GM21526 (cell line): ENCODE data around the gene DHX30.
A peak's percentile ranks its signal among the peaks of the same experiment; 100 is the strongest.
"Not testable (repeated sequence)": the region's sequence is repeated elsewhere in the genome, so short reads cannot be mapped to it uniquely, and the experiment has no call there.

ENCODE experiments used
- ATAC-seq: cut with Tn5 transposase; IDR thresholded peaks from one replicate; pipeline ENCODE4 v1.9.1; 2021; ENCODE audit warnings: moderate library complexity; ENCODE audit not compliant: unreplicated experiment, low FRiP score

The DHX30 gene, protein sequence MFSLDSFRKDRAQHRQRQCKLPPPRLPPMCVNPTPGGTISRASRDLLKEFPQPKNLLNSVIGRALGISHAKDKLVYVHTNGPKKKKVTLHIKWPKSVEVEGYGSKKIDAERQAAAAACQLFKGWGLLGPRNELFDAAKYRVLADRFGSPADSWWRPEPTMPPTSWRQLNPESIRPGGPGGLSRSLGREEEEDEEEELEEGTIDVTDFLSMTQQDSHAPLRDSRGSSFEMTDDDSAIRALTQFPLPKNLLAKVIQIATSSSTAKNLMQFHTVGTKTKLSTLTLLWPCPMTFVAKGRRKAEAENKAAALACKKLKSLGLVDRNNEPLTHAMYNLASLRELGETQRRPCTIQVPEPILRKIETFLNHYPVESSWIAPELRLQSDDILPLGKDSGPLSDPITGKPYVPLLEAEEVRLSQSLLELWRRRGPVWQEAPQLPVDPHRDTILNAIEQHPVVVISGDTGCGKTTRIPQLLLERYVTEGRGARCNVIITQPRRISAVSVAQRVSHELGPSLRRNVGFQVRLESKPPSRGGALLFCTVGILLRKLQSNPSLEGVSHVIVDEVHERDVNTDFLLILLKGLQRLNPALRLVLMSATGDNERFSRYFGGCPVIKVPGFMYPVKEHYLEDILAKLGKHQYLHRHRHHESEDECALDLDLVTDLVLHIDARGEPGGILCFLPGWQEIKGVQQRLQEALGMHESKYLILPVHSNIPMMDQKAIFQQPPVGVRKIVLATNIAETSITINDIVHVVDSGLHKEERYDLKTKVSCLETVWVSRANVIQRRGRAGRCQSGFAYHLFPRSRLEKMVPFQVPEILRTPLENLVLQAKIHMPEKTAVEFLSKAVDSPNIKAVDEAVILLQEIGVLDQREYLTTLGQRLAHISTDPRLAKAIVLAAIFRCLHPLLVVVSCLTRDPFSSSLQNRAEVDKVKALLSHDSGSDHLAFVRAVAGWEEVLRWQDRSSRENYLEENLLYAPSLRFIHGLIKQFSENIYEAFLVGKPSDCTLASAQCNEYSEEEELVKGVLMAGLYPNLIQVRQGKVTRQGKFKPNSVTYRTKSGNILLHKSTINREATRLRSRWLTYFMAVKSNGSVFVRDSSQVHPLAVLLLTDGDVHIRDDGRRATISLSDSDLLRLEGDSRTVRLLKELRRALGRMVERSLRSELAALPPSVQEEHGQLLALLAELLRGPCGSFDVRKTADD

DNA sequence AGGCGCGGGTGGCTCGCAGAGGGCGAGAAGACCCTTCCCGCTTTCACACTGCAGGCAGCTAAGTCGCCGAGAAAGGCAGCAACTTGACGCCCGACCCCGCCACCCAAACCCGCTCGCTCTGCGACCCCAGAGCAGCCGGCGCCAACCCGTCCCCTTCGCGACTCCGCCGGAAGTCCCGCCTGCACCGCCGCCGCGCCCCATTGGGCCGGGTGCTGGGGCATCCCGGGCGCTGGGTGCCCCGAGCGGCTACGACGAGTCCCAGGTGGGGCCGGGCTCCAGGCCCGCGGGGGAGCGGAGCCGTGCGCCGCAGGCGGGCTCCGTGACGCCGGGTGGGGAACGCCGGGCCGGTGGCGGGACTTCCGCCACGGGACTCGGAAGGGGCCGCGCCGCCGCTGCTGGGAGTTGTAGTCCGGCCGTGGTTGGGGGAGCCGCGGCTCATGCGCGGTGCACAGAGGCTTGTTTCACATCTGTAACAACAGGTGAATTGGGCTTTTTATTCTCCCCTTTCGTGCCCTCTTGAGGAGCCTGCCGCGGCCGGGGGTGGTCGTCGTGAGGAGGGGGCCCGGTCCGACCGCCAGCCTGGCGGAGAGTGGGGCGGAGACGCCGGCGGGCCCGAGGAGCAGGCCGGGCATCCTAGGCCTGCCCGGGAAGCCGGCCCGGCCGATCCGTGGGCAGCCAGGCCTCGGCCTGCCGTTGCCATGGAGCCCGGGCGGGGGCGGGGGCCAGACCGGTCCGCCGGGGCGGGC is at the start of gene DHX30:
Gene DHX30 (plus strand): TSS at position 405 of the 746 bp plus-strand sequence. CDS start 7,546 bp downstream, outside the sequence.
- ATAC-seq, result peak; percentile 83

DNA sequence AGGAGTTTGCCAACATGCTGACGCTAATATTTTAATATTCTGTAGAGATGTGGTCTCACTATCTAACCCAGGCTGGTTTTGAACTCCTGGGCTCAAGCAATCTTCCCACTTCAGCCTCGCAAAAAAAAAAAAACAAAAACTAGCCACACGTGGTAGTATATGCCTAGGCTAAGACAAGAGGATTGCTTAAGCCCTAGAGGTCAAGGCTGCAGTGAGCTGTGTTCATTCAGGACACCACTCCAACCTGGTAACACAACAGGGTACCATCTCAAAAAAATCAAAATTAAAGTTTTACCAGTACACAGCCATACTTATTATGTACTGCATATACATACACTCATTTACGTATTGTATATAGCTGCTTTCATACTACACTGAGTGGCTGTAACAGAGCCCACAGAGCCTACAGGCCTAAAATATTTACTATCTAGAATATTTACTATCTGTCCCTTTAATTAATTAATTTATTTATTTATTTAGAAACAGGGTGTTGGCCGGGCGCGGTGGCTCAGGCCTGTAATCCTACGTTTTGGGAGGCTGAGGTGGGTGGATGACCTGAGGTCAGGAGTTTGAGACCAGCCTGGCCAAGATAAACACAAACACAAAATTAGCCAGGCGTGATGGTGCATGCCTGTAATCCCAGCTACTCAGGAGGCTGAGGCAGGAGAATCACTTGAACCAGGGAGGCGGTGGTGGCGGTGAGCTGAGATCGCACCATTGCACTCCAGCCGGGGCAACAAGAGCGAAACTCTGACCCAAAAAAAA is 44.5 kb upstream of the DHX30 start:
- no peak for ATAC-seq

DNA sequence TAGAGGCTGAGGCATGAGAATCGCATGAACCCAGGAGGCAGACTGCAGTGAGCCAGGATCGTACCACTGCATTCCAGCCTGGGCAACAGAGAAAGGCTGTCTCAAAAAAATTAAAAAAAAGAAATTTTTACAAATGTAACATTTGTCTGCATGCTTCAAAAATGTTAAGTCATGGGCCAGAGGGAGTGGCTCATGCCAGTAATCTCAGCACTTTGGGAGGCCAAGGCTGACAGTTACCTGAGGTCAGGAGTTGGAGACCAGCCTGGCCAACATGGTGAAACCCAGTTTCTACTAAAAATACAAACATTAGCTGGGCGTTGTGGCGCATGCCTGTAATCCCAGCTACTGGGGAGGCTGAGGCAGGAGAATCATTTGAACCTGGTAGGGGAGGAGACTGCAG is 42.7 kb upstream of the DHX30 start:
- not testable (repeated sequence) for ATAC-seq

DNA sequence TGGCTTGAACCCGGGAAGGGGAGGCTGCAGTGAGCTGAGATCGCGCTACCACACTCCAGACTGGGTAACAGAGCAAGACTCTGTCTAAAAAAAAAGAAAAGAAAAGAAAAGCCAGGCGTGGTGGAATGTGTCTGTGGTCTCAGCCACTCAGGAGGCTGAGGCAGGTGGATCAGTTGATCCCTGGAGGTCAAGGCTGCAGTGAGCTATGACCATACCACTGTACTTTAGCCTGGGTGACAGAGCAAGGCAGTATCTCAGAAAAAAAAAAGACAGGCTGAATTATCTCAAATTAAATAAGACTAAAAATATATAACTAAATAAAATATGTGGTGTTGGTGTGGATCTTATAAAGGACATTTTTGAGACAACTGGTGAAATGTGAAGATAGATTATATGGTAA is 41.9 kb upstream of the DHX30 start:
- ATAC-seq, result no peak

DNA sequence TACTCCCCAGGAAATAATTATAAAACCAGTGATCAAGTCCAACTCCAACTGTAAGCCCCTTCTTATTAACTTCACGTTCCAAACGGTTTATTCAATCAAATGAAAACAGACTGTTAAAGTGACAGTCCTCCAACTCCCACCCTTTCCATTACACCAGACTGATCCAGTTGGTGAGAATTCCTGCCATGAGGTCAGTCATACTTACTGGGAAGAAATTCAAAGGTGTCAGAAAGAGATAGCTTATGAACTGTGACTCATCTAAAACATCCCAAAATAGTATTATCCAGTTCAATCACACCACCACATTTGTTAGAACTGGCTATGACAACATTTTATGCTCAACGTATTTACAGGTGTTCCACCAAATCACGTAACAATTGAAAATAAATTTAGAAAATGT is 40.7 kb upstream of the DHX30 start:
- ATAC-seq, result no peak

DNA sequence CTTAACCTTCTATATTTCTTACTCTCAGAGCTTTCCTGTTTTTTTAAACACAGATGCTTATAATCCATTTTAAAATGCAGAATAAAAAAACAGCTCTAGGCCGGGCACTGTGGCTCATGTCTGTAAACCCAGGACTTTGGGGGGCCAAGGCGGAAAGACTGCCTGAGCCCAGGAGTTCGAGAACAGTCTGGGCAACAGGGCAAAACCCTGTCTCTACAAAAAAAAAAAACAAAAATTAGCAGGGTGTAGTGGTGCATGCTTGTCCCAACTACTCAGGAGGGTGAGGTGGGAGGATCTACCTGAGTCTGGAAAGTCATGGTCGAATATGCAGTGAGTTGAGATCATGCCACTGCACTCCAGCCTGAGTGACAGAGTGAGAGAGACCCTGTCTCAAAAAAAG is 36.8 kb upstream of the DHX30 start:
- no peak for ATAC-seq

DNA sequence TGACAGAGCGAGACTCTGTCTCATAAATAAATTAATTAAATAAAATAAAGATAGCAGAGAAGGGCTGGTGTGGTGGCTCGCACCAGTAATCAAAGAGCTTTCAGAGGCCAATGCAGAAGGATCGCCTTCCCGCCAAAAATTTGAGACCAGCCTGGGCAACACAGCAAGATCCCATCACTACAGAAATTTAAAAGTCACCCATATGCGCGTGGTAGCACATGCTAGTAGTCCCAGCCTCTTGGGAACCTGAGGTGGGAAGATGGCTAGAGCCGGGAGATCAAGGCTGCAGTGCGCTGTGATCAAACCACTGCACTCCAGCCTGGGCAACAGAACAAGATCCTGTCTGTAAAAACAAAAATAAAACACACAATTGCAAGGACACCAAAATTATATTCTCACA is 30.9 kb upstream of the DHX30 start:
- no peak for ATAC-seq

DNA sequence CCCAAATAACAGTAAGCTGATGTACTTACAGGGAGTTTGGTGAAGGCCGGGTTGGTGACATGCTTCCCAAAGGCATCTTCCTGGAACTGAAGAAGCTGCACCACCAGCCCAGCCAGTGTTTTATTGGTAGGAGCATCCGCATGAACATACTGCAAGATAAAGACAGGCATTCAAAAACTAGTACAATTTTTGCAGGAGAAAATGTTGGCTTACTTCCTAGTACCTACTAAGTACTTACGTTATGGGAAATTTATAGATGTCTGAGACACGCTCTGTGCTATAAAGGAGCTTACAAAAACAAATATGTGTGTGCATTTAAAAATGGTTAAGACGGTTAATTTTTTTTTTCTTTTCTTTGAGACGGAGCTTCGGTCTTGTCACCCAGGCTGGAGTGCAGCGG is 30.1 kb upstream of the DHX30 start:
- ATAC-seq, result no peak

DNA sequence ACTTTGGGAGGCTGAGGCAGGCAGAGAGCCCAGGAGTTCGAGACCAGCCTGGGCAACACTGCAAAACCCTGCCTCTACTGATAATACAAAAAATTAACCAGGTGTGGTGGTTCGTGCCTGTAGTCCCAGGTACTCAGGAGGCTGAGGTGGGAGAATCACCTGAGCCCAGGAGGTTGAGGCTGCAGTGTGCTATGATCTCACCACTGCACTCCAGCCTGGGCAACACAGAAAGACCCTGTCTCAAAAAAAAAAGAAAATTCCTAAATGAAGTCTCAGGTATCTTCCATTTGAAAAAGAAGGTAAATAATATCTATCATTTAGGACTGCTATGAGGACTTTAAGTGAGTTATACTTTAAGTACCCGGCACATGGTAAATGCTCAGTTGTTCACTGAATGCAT is 24.2 kb upstream of the DHX30 start:
- ATAC-seq, result no peak

DNA sequence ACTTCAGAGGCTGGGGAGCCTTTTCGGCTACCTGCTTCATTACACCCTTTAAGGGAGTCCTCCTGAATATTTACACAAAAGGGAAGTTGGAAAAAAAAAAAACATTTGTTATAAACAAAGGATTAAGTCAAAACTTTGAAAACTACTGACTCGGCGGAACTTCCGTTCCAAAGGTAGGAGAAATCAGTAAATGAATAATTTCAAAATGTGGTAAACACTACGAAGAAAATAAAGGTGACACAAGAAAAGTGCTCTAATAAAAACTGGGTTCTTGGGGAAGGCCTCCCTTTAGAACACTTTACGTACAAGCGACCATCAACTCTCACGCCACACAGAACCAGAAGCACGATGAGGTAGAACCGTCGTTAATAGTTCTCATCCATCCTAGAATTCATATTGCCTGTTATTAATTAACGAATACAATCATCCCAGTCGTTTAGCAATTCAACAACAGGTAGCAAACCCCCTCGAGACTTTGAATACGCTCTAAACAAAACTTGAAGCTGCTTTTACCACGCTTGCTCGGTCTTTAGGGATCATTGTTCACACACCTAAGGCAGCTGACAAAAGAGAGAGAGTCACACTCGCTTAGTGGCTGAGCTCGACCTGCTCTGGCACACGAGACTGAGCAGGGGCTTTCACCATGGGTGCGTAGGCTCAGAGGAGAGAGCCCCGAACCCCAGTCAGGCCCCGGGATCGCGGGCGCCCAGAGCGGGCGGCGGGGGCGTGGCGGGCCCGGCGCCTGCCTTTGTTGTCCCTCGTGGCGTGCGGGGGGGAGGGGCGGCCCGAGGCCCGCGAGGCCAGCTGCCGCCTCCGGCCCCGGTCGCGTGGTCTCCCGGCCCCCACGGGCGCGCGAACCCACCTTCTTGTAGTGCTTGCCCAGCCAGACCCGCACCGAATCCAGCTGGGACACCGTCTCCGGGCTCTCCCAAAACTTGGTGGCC is 21.9 kb upstream of the DHX30 start:
- peak; percentile 29 for ATAC-seq

DNA sequence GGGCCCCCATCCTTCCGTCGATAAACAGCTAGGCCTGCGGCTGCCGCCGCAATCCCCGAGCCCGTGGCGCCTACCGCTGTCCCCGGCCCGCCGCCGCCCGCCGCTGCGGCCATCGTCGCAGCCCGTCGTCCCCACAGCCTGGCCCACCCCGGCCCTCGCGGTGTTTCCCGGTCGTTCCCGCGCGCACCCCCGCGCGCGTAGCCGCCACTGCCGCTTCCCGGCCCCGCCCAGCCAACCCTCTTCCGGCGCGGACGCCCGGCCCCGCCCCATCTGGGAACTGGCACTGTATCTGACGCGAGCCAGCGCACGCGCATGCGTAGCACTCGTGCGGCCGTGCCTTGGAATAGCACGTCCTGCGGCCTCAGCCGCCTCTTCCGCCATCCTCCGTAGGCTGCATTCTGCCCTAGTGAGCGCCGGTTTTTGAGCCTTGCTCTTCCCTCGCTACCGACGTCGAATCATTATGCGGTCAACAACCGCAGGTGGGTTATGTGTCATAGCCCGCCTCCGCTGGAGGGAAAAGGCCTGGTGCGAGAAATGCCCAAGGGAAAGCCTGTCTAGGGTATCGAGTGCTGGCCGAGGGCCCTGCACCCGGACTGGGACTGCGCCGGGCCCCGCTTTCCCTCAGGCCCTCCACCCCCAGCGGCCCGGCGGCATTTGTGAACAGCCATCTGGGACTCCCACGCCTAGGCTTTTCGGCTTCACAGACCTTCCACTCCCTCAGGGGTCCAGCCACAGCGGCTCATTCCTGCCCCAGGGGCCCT is 21.1 kb upstream of the DHX30 start, which contains the start of gene SMARCC1:
Gene SMARCC1 (minus strand): TSS at position 209 of the 761 bp plus-strand sequence. CDS start 96 bp downstream, at position 113.
- peak; percentile 71 for ATAC-seq

DNA sequence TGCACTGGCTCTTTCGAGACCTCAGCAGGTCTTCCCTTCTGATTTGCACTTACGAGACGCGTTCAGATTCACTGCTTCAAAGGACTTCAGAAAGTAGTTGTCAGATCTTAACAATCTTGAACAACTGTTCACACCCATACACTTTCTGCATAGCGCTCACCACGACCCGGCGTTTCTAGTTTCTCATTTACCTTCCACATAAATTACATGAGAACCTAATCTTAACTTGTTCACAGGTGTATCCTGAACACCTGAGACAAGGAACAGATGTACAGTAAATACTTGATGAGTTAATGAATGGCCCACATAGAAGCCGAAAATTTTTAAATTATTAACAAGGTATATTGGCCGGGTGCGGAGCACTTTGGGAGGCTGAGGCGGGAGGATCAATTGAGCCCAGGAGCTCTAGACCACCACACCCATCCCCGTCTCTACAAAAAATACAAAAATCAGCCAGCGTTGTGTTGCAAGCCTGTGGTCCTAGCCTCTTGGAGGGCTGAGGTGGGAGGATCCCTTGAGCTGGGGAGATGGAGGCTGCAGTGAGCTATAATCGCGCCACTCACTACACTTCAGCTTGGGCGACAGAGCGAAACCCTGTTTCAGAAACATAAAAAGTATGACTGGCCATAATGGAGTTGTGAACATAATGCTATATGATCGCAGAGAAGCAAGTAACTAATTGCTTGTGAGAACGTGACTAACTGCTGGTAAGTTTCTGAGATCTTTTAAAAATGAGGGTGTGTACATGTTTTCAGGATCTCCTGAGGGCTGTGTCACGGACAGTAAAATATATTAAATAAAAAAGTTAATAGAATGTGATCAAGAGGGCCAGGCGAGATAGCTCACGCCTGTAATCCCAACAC is 20.3 kb upstream of the DHX30 start:
- ATAC-seq, result no peak

DNA sequence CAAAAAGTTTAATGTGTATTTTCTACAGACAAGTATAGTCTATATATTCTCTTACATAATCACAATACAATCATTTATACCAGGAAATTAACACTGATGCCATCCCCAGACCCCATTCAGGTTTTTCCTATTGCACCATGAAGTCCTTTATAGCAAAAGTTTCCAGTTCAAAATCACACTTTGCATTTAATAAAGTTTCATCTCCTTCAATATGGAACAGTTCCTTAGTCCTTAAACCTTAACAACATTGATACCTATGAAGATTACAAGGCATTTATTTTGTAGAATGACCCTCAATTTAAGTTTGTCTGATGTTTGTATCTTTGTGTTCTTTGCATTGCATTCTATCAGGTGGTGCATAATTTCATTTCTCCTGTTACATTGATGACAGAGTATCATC is 19.3 kb upstream of the DHX30 start:
- ATAC-seq, result no peak

DNA sequence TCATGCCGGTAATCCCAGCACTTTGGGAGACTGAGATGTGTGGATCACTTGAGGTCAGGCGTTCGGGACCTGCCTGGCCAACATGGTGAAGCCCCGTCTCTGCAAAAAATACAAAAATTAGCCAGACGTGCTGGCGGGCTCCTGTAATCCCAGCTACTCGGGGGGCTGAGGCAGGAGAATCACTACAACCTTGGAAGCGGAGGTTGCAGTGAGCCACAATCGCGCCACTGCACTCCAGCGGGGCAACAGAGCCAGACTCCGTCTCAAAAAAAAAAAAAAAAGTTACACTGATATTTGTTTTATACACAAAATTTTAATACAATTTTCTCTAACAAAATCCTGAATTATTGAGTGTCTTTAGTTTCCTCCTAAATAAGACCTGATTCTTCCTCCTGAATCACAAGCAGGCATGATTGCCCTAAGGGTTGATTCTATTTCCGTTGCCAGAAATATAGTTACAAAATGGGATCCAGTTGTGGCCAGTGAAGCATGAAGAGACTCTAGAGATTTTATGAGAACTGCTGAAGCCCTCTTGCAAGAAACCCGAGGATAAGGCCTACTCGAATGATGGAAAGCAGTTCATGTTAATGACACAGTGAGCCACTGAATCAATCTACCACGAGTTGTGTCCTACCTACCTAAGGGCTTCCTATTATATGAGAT is 11.6 kb upstream of the DHX30 start:
- no peak for ATAC-seq

DNA sequence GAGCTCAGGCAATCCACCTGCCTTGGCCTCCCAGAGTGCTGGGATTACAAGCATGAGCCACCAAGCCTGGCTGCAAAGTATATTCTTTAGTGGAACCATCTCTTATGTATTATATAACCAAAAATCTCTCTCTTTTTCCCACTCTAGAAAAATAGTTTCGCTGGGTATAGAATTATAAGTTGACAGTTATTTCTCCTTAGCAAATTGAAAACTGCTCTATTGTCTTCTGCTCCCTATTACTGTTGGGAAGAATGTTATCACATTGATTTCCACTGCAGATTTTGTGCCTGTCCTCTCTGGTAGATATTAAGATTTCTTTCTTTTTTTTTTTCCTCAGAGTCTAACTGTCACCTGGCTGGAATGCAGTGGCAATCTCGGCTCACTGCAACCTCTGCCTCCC is 10.2 kb upstream of the DHX30 start:
- ATAC-seq, result no peak

DNA sequence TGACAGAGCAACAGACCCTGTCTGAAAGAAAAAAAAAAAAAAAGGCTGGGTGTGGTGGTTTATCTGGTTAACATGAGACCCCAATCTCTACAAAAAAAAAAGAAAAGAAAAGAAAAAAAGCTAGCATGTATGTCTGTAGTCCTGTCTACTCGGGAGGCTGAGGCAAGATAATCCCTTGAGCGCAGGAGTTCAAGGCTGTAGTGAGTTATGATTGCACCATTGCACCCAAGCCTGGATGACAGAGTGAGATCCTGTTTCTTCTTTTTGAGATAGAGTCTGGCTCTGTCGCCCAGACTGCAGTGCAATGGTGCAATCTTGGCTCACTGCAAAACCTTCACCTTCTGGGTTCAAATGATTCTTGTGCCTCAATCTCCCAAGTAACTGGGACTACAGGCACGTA is 8.4 kb upstream of the DHX30 start:
- ATAC-seq, result no peak
